Liver (tissue), 3 donors: ENCODE results near the gene MARCHF10.
"Not testable (repeated sequence)": the region's sequence is repeated elsewhere in the genome, so short reads cannot be mapped to it uniquely, and the experiment has no call there.

ENCODE experiments used
- CTCF ChIP-seq: fragments of 150-350 bp; IDR thresholded peaks from 2 replicates; pipeline ENCODE4 v1.5.1; 2017; ENCODE audit warnings: improper control_type of control experiment, low read depth, low read length; ENCODE audit not compliant: missing input control
- RAD21 ChIP-seq, 2 donors: IDR thresholded peaks; 2 replicates each; pipeline ENCODE4 v1.6.1; 2016; ENCODE audit warnings: antibody characterized with exemption in 2 of 2, mild to moderate bottlenecking in 2 of 2
- REST ChIP-seq: IDR thresholded peaks from 2 replicates; pipeline ENCODE4 v1.6.1; 2016; ENCODE audit warnings: antibody characterized with exemption, mild to moderate bottlenecking
- ZBTB33 ChIP-seq: IDR thresholded peaks from 2 replicates; pipeline ENCODE4 v1.6.1; 2016; ENCODE audit warnings: antibody characterized with exemption
- donor health status: healthy.
- donor health status: healthy.

- not testable (repeated sequence) for TF ChIP-seq CTCF; ZBTB33; REST; RAD21 (IDR thresholded peaks at IDR 0.05)
Measured at GRCh38 chr17:62785983-62786382, 22.1 kb downstream of the MARCHF10 start.
